Activated CD4-positive, alpha-beta T cell treated with anti-CD3 and anti-CD28 coated beads for 1 hour (primary cell): ENCODE results near the gene ATP2B2.
"Not testable (repeated sequence)": the region's sequence is repeated elsewhere in the genome, so short reads cannot be mapped to it uniquely, and the experiment has no call there.

Source experiments
- DNase-seq: peaks from one replicate; pipeline ENCODE4 v3.0.0-alpha.2; 2020

ATP2B2 gene

DNA sequence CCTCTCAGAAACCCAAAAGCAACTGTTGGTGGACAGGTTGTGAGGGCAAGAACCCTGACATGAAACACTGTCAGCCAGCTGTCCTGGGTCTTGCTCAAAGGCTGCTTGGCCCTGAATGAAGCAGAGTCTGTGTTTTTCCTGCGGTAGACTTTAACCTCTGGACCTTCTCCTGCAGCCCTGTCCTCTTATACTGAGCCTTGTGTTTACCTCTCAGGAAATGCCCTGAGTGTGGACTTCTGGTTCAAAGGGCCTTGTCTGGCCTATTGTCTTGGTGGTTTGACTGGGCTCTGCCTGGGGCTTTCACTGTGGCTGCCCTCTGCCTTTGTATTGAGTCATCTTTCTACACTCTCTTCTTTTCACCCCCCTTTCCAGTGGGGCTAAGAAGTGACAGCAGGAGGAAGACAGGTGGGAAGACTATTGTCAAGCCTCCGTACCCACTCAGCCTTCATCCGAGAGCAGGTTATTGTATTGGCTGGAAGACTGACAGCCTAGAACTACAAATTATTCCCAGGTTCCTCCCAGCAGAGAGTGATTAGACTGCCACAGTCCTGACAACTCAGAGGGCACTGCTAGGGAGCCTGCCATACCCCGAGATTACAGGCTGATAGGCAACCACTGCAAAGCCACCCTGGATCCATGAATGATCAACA, 187.9 kb downstream of the ATP2B2 start:
- no peak for DNase-seq

DNA sequence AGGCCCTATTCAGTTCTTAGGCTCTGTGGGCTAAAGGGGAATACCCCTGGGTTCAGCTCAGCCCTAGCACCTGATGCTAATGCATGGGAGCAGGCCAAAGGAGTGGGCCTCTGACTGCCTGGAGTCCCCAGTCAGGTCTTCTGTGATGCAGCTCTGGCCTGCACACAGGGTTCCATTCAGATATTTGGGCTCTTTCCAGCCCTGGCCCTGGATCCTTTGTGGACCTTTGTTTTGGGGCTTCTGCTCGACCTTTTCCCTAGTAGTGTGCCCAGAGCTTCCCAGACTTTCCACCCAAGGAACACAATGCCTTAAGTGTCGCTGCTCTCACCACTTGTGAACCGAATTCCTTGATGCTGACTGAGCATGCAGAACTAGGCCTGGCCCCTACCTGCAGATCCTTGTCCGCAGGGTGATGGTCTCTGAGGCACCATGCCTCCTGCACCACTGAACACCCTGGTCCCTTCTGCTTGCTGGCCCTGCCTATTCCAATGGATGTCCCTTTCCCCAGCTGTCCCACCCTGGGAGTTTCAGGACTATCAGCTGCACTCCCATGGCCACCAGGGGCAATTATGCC, 189.5 kb downstream of the ATP2B2 start:
- DNase-seq = no peak

DNA sequence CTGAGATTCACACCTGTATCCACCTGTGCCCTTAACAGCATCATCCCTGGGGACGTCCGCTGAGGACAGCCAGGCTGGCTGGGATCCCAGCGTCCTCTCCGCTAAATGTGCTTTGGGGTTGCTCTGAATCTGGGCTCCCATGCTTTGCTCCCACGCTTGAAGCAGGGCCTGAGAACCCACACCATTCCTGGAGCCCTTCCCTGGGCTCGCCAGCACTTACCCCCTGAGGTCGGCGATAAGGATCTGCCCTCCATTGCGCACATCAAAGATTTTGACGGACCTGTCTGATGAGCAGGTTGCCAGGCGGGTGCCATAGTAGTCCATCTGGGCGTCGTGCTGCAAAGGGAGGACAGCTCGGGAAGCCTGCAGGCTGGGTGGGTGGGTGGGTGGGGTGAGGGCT, 190.3 kb downstream of the ATP2B2 start:
- no peak for DNase-seq

- no peak for DNase-seq
Measured at GRCh38 chr3:10312861-10313260, 192.5 kb downstream of the ATP2B2 start.

- no peak for DNase-seq
Measured at GRCh38 chr3:10312391-10312790, 193.0 kb downstream of the ATP2B2 start.

DNA sequence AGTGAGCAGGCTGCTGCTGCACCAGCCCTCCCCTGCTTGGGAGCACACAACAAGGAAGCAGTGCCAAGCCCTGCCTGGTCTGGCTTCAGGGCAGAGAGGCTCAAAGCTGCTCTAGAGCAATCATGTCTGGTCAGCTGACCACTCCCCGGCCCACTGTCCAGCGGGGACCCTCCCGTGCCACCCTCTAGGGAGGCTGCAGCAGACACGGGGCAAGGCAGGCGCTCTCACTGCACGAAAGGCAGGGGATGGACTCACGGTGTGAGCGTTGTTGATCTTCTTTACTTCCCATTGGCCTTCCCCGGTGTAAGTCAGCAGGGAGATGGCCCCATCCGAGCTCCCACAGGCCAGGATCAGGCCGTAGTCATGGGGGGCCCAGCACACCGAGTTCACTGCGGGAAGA, 193.7 kb downstream of the ATP2B2 start:
- DNase-seq = no peak

DNA sequence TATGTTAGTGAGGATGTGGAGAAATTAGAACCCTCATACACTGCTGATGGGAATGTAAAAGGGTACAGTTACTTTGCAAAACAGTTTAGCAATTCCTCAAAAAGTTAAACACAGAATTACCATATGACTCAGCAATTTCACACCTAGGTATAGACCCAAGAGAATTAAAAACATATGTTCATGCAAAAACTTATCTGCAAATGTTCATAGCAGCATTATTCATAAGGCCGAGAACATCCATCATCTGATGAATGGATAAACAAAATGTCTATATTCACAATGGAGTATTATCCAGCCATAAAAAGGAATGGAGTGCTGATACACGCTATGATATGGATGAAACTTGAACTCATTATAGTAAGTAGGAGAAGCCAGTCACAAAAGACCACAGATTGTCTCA, 194.8 kb downstream of the ATP2B2 start:
- DNase-seq = no peak

DNA sequence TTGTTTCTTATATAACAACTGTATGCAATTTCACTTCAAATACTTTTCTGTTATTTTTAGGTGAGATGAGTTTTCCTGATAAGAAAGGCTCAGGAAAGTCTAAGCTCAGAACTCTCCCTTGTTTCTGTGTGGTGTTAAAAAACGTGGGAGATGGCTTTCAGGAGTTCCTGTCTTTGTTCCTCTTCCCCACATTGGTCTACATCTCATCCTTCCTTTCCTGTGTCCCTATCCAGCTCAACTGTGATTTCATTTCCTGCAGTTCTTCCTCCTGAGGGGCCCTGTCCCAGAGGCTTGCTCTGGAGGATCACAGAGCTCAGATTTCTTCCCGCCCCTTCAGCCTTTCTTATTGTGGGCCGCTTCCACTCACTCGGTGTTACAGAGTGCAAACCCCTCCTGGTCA, 195.7 kb downstream of the ATP2B2 start:
- DNase-seq = no peak

DNA sequence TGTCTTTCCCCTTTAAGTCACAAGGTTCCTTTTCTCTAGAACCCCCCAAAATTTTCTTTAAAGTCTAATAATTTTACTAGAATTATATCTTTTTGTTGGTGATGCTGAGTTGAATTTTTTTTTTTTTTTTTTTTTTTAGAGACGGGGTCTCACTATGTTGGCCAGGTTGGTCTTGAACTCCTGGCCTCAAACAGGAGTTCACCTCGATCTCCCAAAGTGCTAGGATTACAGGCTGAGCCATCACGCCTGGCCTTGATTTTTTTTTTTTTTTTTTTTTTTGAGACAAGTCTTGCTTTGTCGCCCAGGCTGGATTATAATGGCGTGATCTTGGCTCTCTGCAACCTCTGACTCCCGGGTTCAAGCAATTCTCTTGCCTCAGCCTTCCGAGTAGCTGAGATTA, 196.7 kb downstream of the ATP2B2 start:
- no peak for DNase-seq

GRCh38 chr3:10306156-10306555, 199.2 kb downstream of the ATP2B2 start:
- DNase-seq = no peak

DNA sequence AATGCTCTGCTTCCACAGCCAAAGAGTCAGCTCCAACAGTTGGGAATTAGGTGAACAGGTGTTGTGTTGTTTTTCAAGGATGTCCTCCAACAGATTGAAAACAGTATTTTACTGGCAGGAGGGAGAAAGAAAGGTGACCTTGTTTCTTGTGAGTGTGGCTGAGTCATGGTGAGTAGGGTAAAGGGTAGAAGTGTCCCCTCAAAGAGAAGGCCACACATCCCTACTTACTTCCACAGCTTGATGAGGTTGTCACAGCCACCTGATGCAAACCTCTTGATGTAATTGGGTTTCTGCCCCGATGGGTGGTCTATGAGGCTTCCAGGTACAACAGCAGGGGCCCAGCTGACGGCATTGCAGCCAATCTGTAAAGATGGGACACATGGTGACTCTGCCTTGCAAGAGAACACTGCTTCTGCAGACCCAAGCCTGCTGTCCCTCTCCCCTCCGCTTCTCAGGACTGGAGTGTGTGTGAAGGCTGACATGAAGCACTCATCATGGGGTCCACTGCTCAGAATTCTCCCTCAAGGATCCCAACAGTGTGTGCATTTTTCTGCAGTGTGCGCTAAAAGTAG, 200.0 kb downstream of the ATP2B2 start:
- DNase-seq = no peak

DNA sequence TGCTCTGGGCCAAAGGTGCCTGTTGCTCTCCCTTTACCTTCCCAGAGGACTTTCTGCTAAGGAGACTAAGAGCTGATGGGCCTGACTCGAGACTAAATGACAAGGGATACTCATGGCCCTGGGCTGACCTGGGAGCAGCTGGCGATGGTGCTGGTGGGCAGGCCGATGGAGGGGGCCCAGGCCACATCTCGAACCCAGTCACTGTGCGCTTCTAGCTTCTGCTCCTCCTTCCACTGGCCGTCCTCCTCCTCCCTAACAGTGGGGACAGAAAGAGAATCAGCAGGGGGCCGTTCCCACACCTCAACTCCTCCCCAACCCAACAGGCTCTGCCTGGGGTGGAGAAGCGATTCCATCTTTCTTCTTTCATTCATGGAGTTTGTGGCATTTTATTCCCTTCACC, 200.5 kb downstream of the ATP2B2 start:
- no peak for DNase-seq

DNA sequence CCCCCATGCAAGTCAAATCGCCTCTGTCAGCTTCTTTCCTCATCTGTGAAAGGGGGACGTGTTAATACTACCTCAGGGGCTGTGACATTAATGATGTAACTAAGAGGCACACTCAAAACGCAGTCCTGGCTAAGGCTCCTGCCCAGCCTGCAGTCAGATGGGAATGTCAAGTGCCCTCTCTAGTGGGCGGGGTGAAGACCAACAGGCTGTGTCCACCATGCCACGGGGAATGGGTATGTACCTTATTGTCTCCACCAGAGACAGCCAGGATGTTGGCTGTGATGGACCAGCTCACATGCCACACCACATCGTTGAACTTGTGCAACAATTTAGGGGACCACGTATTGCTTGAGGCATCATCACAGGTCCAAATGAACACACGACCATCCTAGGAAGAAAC, 201.6 kb downstream of the ATP2B2 start:
- DNase-seq = no peak

- DNase-seq = no peak
Measured at GRCh38 chr3:10303105-10303504, 202.3 kb downstream of the ATP2B2 start.

DNA sequence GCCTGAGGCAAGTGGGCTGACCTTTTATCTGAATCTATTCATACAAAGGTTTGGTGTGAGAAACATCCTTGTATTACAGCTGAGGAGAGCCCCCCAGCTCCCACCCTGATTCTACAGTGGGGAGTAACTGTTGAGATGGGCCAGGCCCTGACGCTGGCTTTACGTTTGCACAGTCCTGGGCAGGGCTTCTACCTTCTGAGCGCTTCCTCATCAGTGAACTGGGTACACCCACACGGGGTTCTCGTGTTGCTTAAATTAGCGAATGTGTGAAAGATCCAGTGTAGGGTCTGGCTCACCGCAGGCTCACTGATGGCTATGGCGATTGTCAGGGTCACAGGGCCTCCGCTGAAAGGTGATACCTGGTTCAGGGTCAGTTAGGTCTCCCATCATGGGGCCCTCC, 205.3 kb downstream of the ATP2B2 start:
- DNase-seq = no peak

DNA sequence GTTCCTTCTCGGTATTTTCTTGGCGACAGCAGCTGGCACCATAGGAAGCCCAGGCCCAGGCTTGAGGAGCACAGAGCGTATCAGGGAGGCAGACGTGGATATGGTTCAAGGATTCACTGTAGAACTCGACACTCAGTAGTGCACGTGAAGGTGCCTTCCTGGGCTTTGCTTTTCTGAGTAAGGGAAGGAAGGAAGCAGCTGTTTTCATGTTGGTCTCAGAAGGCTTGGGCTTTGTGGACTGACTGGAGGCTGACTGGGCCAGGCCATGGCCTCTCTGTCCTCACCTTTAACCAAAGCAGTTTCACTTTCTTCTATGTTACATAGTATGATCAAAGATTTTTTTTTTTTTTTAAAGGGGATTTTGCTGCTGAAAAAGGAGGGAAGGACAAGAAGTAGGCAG, 205.7 kb downstream of the ATP2B2 start:
- DNase-seq = no peak

DNA sequence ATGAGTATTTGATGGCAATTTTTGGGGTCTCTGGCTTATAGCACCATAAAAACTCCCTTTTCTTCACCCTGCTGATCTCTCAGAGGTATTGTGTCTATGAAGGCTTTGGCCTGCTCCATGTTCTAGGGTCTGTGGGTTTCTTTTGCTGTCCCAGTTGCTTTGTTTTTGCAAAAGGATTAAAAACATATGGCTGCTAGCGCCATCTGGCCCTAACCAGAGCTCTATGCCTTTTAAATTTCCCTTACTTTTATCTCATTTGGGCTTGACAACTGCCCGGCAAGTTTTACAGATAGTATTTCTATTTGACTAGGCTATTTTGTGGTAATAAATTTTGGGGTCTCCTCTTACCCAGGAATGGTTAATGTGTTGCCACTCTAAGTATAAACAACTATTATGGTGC, 206.2 kb downstream of the ATP2B2 start:
- no peak for DNase-seq

GRCh38 chr3:10298064-10298463, 207.3 kb downstream of the ATP2B2 start:
- DNase-seq = not testable (repeated sequence)

GRCh38 chr3:10294030-10294586, 211.3 kb downstream of the ATP2B2 start:
- DNase-seq = no peak

GRCh38 chr3:10292505-10293419, 212.6 kb downstream of the ATP2B2 start, which contains the start of gene GHRL:
GHRL (minus strand) TSS chr3:10292947; CDS start chr3:10290180, 2,767 bp downstream.
- no peak for DNase-seq

GRCh38 chr3:10291641-10292040, 213.7 kb downstream of the ATP2B2 start:
- DNase-seq = no peak

- DNase-seq = no peak
Measured at GRCh38 chr3:10290481-10291176, 214.8 kb downstream of the ATP2B2 start.
